ENCODE data around the gene CDH13. TPM values are rescaled to one million over a fixed set of nuclear protein-coding genes. Genes with fewer than 3 reads are reported as not detected.

Gene CDH13
- total RNA-seq, 1 donor, result under 0.01 TPM

DNA sequence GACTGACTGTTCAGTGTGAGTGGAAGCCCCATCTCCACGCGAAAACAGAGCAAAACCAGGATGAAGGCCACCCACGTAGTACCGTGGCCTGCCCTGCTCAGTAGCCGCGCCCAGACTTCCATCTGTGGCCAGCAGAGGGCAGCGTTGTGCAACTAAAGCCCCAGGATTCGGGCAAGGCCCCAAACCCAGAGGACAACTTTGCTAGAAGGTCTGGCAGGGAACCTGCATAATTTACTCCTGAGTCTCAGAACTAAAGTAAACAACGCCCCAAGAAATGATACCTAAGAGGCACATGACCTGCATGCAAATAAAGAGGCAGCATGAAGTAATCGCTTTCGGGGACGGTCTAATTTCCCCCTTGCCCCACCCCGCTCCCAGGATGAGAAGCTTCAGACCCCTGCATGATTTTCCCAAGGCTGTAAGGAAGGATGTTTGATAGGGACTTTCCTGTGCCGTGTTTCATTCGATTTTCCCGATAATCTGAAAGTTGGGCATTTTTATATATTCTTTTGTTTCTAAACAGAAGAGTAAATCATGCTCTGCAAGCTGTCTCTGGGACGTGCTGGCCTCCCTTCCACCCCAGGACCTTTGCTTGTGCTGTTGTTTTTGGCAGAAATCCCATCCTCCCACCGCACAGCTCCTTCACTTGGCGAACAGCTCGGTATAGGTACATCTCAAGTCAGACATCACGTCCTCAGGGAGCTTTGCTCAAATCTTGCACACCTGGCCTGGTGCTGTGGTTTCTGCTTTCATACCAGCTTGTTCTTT is 1199.6 kb downstream of the CDH13 start:
- peak; percentile 54 to 84 (median 65) for DNase-seq (ENCODE audit: low read depth in 2 of 3, low spot score in 2 of 3)

DNA sequence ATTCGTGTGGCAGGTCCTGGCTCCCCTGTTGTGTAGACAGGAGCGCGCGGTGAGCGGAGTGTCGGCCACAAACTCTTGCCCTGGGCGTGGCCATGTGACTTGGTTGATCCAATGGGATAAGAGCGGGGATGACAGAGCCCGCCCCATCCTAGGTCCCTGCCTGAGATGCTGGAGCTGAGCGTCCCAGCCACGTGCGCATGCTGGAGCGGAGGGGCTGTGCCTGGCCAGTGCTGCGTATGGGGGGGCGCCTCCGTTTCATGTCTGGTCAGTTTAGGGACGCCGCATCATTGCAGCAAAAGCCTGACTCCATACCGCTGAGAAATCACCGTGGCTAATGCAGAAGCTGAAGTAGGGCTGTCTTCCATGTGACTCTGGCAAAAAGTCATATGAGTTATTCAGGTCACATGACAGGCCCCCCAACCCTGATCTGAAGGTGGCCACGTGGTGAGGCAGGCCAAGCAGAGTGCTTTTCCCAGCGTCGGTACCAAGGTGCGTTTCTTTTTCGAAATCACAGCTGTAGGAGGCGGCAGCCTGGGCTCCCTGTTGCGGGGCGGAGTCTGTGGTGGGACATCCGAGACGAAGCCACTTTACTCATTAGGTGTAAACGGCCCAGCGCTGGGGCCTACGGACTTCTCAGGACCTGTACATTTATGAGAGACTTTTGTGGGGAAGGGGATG is 1203.5 kb downstream of the CDH13 start:
- no peak for DNase-seq (ENCODE audit: low read depth in 2 of 3, low spot score in 2 of 3)

DNA sequence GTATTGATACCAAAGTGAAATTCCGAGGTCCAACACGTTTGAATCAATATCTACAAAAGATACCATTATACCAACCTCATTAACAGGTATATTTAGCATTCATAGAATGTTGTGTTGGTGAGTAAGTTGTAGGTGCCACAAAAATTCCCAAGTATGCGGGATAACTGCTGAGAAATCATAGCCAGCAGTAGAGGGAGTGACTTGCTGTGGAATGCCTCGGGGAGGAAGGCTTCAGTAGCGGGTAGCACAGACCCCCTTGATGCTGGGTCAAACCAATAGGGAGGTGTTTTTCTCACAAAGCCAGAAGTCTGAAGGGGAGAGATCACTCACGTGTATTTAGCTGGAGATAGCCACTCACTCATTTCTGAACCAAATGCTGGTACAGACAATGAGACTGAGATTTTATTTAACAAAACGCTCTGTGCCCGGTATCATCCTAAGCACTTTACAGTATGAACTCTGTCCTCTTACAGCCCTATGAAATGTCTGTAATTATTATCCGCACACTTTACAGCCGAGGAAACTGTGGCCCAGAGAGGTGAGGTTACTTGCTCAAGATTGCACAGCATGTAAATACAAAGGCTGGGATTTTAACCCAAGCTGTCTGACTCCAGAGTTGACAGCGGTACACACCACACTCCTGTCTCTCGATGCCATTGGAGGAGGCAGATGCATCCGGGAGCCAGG is 1204.1 kb downstream of the CDH13 start:
- no peak for DNase-seq (ENCODE audit: low read depth in 2 of 3, low spot score in 2 of 3)

DNA sequence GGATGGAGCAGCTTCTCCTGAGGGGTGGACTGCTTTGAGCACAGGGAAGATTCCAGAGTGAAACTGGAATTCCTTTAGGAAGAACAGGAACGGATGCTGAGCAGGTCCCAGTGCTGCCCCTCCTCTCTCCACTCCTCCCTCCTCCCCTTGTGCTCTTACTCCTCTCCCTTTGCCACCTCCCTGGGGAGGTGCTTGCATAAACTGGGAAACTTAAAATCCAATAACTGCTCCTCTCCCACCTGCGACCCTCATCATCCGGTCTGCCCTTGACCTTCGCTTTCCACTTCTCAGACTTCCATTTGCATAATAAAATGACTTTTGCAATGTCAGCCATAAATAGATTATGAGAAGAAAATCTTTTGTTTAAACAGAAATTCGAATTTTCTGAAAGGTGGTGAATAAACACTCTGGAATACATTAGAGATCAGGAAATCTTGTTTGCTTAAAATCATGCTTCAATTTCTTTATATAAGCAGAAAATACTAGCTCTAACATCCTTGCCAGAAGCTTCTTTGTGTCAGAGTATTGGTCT is 1204.8 kb downstream of the CDH13 start:
- no peak for DNase-seq (ENCODE audit: low read depth in 2 of 3, low spot score in 2 of 3)

DNA sequence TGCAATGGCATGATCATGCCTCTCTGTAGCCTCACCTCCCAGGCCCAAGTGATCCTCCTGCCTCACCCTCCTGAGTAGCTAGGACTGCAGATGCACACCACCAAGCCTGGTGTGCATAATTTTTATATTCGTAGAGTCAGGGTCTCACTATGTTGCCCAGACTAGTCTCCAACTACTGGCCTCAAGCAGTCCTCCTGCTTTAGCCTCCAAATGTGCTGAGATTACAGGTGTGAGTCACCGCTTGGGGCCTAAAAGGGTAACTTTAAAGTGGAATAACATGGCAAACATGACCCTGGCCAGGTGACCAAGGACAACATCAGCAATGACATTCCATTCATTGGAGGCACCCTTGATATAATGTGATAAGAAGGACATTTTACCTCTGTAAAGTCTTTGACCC is 1207.2 kb downstream of the CDH13 start:
- no peak for DNase-seq (ENCODE audit: low read depth in 2 of 3, low spot score in 2 of 3)

DNA sequence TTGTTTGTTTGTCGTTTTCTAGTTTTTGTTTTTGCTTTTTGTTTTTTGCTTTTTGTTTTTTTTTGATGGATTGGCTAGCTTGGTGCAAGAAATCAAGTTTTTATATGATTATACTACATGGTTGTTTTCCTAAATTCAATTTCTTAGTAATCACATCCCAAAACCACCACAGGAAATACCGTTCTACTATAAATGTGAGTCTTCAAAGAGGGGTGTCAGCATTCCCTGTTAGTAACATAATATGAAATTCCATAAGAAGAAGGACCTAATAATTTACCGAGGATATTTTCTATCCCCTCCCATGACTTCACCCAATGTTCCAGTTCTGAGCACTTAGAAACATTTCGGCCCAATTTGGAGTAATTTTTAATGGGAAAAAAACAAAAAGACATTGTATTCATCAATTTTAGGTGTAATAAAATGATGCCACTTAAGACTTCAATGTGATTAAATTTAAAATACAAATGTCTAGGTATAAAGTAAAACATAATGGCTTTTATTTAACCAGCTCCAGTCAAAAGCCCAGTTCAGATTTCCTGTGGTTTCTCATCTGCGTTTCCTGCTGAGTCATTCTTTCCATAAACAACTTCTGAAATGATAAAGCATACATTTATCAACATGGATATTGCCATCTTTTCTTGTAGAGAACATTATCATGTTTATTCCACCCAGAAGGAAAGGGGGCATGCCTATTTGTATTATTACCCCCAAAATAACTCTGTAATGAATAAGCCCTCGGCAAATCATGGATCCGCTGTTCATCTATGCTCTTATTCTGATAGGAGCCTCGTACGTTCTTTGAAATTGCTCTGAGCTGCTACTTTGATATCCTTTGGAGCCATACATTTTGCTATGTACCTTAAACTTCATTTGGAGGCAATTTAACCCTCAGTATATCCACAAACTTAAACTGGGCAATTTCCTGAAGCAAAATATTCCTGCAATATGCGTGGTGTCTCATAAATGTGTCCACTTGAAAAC is 1209.1 kb downstream of the CDH13 start:
- peak in 2 of 3 donors; percentile 74 to 84 for DNase-seq (ENCODE audit: low read depth in 2 of 3, low spot score in 2 of 3)

DNA sequence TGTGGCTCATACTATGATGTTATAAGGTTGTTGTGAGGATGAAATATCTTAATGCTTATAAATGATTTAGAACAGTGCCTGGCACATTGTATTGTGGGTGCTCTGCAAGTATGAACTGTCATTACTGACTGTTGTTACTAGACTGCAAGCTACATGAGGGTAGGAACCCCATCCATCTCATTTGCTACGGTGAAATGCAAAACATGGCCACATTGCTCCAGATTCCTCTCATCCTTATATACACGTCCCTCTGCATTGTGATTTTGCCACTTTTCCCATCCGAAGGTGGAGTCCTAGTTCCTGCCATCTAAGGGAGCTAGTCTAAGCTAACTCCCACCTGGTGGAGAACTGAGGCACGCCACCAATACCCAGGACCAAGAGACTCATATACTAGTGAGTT is 1210.8 kb downstream of the CDH13 start:
- DNase-seq (ENCODE audit: low read depth in 2 of 3, low spot score in 2 of 3), result no peak

DNA sequence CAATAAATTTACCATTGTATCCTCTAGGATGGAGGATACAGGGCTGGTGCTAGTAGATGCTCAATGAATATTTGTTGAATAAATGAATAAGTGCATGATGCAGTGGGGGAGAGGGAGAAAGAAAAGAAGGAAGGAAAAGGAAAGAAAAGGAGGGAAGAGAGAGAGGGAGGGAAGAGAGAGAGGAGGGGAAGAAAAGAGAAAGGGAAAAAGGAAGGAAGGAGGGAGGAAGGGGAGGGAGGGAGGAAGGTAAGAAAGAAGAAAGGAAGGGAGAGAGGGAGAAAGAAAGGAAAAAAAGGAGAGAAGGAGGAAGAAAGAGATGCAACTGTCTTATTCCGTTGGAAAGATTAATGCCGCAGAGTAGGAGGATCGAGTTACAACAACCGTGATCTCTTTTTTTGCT is 1211.4 kb downstream of the CDH13 start:
- no peak for DNase-seq (ENCODE audit: low read depth in 2 of 3, low spot score in 2 of 3)

DNA sequence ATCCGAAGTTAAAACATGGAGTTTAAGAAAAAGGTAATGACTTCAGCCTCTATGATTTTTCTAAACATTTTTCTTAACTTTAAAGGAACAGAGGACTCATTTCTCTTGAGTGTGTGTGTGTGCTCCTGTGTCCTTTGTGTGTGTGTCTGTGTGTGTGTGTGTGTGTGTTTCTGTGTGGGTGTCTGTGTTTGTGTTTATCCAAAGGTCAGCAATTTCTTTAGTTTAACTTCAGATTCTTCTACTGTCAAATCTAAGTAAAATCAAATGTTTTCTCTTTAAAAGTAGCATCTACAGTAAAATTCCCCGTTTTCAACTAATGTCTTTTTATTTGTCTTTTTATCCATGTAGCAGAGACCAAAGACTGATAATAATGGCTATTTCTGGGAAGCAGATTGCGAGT is 1212.8 kb downstream of the CDH13 start:
- DNase-seq (ENCODE audit: low read depth in 2 of 3, low spot score in 2 of 3), result no peak

DNA sequence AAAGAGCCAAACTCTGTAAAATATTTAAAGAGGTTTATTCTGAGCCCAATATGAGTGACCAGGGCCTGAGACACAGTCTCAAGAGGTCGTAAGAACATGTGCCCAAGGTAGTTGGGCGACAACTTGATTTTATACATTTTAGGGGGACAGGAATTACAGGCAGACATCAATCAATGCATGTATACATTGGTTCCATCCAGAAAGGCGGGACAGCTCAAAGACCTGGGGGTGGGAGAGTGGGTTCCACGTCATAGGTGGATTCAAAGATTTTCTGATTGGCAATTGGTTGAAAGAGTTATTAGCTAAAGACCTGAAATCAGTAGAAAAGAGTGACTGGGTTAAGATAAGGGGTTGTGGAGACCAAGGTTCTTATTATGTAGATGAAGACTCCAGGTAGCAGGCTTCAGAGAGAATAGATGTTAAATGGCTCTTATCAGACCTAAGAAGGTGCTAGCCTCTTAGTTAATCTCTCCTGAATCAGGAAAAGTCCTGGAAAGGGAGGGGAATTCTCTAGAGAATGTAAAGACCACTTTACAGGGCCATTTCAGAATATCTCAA is 1213.4 kb downstream of the CDH13 start:
- DNase-seq (ENCODE audit: low read depth in 2 of 3, low spot score in 2 of 3), result no peak

DNA sequence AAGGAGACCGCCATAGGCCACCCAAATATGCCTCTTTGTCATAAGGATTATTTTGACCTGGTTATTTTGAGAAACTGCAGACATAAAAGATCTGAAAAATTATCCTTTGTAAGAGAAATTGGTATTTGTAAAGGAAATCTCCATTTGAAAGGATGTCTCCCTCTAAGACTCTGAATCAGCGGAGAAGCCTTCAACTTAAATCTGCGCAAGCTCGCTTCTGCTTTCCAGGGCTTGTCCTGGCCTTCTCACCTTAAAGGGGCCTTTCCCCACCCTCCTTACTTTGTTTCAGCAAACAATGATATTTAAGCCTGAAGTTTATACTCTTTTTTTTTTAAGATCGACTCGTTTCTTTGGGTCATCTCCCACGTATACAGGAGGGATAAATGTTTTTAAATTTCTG is 1215.5 kb downstream of the CDH13 start:
- DNase-seq (ENCODE audit: low read depth in 2 of 3, low spot score in 2 of 3), result no peak

DNA sequence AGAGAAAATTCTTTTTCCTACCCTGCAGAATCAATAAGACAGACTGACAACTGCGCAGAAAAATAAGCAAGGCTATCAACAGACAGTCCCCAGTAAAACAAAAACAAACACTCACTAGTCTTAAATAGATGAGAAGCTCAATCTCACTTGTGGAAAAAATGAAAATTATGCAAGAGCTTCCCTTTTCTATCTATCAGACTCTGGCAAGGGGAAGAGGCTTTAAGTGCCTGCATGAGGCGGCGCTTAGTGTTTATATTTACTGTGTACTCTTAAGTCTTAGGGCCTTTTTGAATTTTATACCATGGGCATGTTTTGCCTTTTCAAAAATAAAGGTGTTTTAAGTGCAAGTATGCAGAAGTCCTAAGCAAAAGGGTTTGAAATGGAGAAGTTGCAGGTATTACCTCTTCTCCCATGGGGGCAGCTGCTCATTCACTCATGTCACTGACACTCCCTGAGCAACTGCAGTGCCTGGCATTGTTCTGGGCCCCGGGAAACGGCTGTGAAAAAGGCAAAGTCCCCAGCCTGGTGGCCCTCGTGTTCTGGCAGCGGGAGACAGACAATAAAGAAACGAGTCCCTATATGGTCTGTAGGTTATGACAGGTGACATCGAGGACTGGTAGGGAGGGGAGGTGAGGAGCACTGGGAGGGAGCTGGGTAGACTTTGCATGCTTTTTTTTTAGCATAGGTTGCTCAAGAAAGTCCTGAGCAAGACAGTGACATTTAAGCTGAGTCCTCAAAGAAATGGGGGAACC is 1216.2 kb downstream of the CDH13 start:
- DNase-seq (ENCODE audit: low read depth in 2 of 3, low spot score in 2 of 3), result peak in 1 of 3 donors; percentile 62

DNA sequence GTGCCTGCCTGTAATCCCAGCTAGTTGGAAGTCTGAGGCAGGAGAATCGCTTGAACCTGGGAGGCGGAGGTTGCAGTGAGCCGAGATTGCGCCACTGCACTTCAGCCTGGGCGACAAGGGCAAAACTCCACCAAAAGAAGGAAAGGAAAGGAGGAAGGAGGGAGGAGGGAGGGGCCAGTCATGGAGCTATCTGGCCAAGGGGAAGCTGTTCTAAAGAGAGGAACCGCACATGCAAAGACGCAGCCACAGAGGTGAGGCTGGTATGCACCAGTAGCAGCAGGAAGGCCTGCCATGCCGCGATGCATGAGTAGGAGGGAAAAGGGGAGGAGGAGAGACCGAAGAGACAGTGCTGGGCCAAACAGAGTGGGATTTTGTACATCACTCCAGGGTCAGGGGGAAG is 1216.9 kb downstream of the CDH13 start:
- DNase-seq (ENCODE audit: low read depth in 2 of 3, low spot score in 2 of 3), result peak in 1 of 3 donors; percentile 26

DNA sequence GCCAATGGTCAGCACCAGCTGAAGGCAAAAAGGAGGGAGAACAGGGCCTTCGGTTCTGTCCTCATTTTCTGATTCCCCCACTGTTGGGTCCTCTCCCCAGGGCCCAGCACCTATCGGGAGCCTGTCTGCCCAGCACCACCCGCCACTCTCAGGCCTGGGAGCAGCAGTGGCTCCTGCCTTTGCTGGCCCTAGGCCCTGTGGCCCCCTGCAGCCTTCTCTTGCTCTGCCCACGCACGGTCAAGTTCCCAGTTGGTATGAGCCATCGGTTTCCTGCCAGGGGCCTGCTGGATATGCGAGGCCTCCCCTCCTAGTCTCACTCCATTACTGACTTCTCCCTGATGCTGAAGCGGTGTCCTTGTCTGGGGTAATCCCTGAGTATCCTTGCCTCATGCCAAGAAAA is 1218.5 kb downstream of the CDH13 start:
- DNase-seq (ENCODE audit: low read depth in 2 of 3, low spot score in 2 of 3), result no peak

DNA sequence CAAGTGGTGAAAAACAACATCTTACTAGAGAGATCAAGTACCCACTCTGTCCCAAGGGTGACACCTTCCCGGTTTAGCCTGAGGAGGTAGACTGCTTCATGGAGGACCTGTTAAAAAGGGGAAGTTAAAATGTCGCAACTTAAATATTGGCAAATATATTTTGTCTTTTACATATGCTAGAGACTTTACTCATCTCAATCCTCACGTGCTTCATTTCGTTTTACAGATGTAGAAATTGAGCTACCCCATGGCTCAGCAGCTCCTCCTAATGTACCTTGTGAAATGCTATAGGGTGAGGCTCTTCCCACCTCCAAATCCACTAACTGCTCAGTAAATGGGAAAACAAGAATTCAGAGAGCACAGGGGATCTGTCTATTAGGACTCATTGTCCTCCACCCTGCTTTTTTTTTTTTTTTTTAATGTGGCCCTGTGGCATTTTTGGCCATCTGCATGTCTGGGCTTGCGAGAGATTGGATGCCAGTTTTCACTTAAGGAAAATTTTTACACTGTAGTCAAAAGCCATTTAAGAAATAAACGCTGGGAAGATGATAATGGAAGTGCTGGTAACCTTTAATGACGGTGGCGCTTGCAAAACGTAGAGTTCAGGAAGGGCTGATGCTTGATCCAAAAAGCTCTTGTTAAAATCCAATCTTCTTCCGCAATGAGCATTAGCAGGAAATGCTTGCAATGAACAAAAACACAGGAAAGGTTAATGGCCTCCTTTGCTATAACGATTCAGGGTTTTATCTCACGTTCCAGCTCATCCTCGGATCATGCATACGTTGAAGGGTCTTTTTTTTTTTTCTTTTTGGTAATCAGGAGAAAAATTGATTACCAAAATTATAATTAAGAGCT is 1220.8 kb downstream of the CDH13 start:
- DNase-seq (ENCODE audit: low read depth in 2 of 3, low spot score in 2 of 3), result peak in 1 of 3 donors; percentile 49

DNA sequence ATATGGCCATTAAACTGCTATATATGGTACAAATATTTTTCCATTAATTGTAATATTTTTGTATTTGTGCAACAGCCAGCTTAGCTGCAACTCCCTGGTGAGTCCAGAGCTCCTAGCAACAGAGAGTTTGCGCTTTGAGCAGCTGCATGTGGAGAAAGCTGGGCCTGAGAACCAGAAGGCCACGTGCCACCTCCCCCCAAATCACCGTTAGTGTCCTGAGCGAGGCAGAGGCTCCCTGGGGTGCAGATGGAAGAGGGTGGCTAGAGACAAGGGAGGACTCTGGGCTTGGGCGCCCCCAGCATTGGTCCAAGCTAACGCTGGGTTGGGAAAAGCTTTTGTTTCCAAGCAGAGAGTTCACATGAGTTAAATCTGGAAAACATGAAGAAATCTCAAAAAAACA is 1222.7 kb downstream of the CDH13 start:
- no peak for DNase-seq (ENCODE audit: low read depth in 2 of 3, low spot score in 2 of 3)

Measured in hematopoietic multipotent progenitor cell (in vitro differentiated cells).